Activated T-cell treated with anti-CD3 and anti-CD28 coated beads, Interleukin-2, amount 50 U/mL, for 1 hour (primary cell): Measurements from ENCODE around the gene EEF2K.
"Not testable (repeated sequence)": the region's sequence is repeated elsewhere in the genome, so short reads cannot be mapped to it uniquely, and the experiment has no call there.

Experiments
- DNase-seq: peaks from one replicate; pipeline ENCODE4 v3.0.0-alpha.2; 2020

EEF2K gene

GRCh38 chr16:22213801-22214200 is 7.7 kb downstream of the EEF2K start:
- no peak for DNase-seq

- DNase-seq, result no peak
Observed at GRCh38 chr16:22214402-22214801, 8.3 kb downstream of the EEF2K start.

- no peak for DNase-seq
Observed at GRCh38 chr16:22214889-22215288, 8.8 kb downstream of the EEF2K start.

GRCh38 chr16:22216191-22216831 is 10.2 kb downstream of the EEF2K start:
- DNase-seq, result no peak

- DNase-seq, result not testable (repeated sequence)
Observed at GRCh38 chr16:22216832-22217225, 10.8 kb downstream of the EEF2K start.

GRCh38 chr16:22217890-22218730 is 12.0 kb downstream of the EEF2K start:
- DNase-seq, result no peak

- DNase-seq, result no peak
Observed at GRCh38 chr16:22219389-22220068, 13.5 kb downstream of the EEF2K start.

- DNase-seq, result no peak
Observed at GRCh38 chr16:22220069-22220440, 14.0 kb downstream of the EEF2K start.

- DNase-seq, result no peak
Observed at GRCh38 chr16:22220714-22221113, 14.6 kb downstream of the EEF2K start.

- DNase-seq, result no peak
Observed at GRCh38 chr16:22222006-22222405, 15.9 kb downstream of the EEF2K start.

GRCh38 chr16:22222998-22223397 is 16.9 kb downstream of the EEF2K start:
- DNase-seq, result no peak

GRCh38 chr16:22225060-22225459 is 19.0 kb downstream of the EEF2K start:
- no peak for DNase-seq

GRCh38 chr16:22229889-22230288 is 23.8 kb downstream of the EEF2K start:
- no peak for DNase-seq

GRCh38 chr16:22232277-22233036 is 26.4 kb downstream of the EEF2K start:
- no peak for DNase-seq

GRCh38 chr16:22233037-22233372 is 26.9 kb downstream of the EEF2K start:
- no peak for DNase-seq

GRCh38 chr16:22235839-22236745 is 30.0 kb downstream of the EEF2K start:
- no peak for DNase-seq

- DNase-seq, result no peak
Observed at GRCh38 chr16:22239131-22239805, 33.2 kb downstream of the EEF2K start.

GRCh38 chr16:22240023-22240710 is 34.1 kb downstream of the EEF2K start:
- DNase-seq, result no peak

GRCh38 chr16:22250522-22250921 is 44.4 kb downstream of the EEF2K start:
- DNase-seq, result no peak

- no peak for DNase-seq
Observed at GRCh38 chr16:22252317-22252716, 46.2 kb downstream of the EEF2K start.

- DNase-seq, result no peak
Observed at GRCh38 chr16:22253272-22253671, 47.2 kb downstream of the EEF2K start.
